ENCODE results near the gene SH2B3.
A peak's percentile ranks its signal among the peaks of the same experiment; 100 is the strongest.
"Not testable (repeated sequence)": the region's sequence is repeated elsewhere in the genome, so short reads cannot be mapped to it uniquely, and the experiment has no call there.

Gene SH2B3

GRCh38 chr12:111405859-111406473, at the start of gene SH2B3:
Gene SH2B3, plus strand, starts transcription at chr12:111405923. Its CDS starts 12,223 bp downstream, at chr12:111418146.
- DNase-seq (ENCODE audit: low read depth in 2 of 2) = peak in 1 of 2 donors; percentile 66

- peak; percentile 58 to 63 for DNase-seq (ENCODE audit: low read depth in 2 of 2)
These were observed 46.4 kb upstream of the SH2B3 start for GRCh38 chr12:111359231-111359913.

- no peak for DNase-seq (ENCODE audit: low read depth in 2 of 2)
These were observed 45.8 kb upstream of the SH2B3 start for GRCh38 chr12:111359914-111360276.

- DNase-seq (ENCODE audit: low read depth in 2 of 2) = no peak
These were observed 45.3 kb upstream of the SH2B3 start for GRCh38 chr12:111360325-111360930.

GRCh38 chr12:111361073-111361716, 44.5 kb upstream of the SH2B3 start:
- no peak for DNase-seq (ENCODE audit: low read depth in 2 of 2)

- DNase-seq (ENCODE audit: low read depth in 2 of 2) = no peak
These were observed 43.8 kb upstream of the SH2B3 start for GRCh38 chr12:111361717-111362576.

- no peak for DNase-seq (ENCODE audit: low read depth in 2 of 2)
These were observed 42.8 kb upstream of the SH2B3 start for GRCh38 chr12:111362687-111363475.

GRCh38 chr12:111363578-111363977, 42.1 kb upstream of the SH2B3 start:
- DNase-seq (ENCODE audit: low read depth in 2 of 2) = no peak

- no peak for DNase-seq (ENCODE audit: low read depth in 2 of 2)
These were observed 39.6 kb upstream of the SH2B3 start for GRCh38 chr12:111366075-111366474.

GRCh38 chr12:111366583-111366982, 39.1 kb upstream of the SH2B3 start:
- no peak for DNase-seq (ENCODE audit: low read depth in 2 of 2)

GRCh38 chr12:111367661-111368221, 38.0 kb upstream of the SH2B3 start:
- no peak for DNase-seq (ENCODE audit: low read depth in 2 of 2)

GRCh38 chr12:111368291-111368787, 37.4 kb upstream of the SH2B3 start:
- DNase-seq (ENCODE audit: low read depth in 2 of 2) = no peak

- DNase-seq (ENCODE audit: low read depth in 2 of 2) = peak; percentile 72 to 77
These were observed 36.8 kb upstream of the SH2B3 start, which contains the start of gene PHETA1 for GRCh38 chr12:111368788-111369495. Gene PHETA1, minus strand, starts transcription at chr12:111369095. Its CDS starts 5,668 bp downstream, at chr12:111363427.

- DNase-seq (ENCODE audit: low read depth in 2 of 2) = no peak
These were observed 36.1 kb upstream of the SH2B3 start for GRCh38 chr12:111369496-111370220.

GRCh38 chr12:111373231-111373630, 32.5 kb upstream of the SH2B3 start:
- DNase-seq (ENCODE audit: low read depth in 2 of 2) = not testable (repeated sequence)

GRCh38 chr12:111377440-111377839, 28.3 kb upstream of the SH2B3 start:
- no peak for DNase-seq (ENCODE audit: low read depth in 2 of 2)

- DNase-seq (ENCODE audit: low read depth in 2 of 2) = no peak
These were observed 25.7 kb upstream of the SH2B3 start for GRCh38 chr12:111379942-111380554.

- no peak for DNase-seq (ENCODE audit: low read depth in 2 of 2)
These were observed 21.1 kb upstream of the SH2B3 start for GRCh38 chr12:111384596-111384995.
